Measurements from ENCODE around the gene TBC1D17. TPM values are rescaled to one million over a fixed set of nuclear protein-coding genes. Genes with fewer than 3 reads are reported as not detected.

The TBC1D17 gene
- total RNA-seq, 4 donors from 2014 or later = 15.6 to 24.9 (median 22.3) TPM

DNA sequence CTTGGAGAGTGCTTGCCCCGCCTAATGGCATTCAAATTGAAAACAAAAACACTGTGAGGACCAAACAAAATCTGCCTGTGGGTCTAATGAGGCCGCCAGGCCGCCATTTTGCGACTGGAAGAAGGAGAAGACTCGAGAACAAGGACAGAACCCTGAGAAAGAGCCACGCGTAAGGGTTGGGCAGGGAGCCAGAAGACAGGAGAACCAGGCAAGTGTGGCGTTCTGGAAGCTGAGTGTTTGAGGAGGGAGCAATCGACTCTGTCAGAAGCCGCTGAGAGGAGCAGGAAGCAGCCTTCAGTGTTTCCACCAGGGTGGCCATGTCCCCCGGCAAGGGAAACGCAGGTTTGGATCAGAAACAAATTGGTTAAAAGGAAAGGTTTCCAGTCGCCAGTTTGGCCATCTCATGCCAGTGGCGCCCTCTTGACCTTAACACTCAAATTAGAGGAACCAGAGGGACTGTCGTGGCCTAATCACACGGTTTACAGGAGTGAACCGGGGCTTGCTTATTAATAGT lies 36.7 kb upstream of the TBC1D17 start:
- ATAC-seq (ENCODE audit: low FRiP score) = no peak
- DNase-seq (ENCODE audit: low spot score) = no peak
- TF ChIP-seq CTCF (IDR thresholded peaks at IDR 0.05) = no peak

- ATAC-seq (ENCODE audit: low FRiP score) (no peak), DNase-seq (ENCODE audit: low spot score) (no peak)
- TF ChIP-seq CTCF (IDR thresholded peaks at IDR 0.05) = no peak
These were observed 34.2 kb upstream of the TBC1D17 start for GRCh38 chr19:49843265-49843664.

- DNase-seq (ENCODE audit: low spot score) (no peak), ATAC-seq (ENCODE audit: low FRiP score) (no peak)
- no peak for TF ChIP-seq CTCF (IDR thresholded peaks at IDR 0.05)
These were observed 33.1 kb upstream of the TBC1D17 start for GRCh38 chr19:49844138-49845095.

- no peak for ATAC-seq (ENCODE audit: low FRiP score)
These were observed 32.1 kb upstream of the TBC1D17 start for GRCh38 chr19:49845414-49845813.

DNA sequence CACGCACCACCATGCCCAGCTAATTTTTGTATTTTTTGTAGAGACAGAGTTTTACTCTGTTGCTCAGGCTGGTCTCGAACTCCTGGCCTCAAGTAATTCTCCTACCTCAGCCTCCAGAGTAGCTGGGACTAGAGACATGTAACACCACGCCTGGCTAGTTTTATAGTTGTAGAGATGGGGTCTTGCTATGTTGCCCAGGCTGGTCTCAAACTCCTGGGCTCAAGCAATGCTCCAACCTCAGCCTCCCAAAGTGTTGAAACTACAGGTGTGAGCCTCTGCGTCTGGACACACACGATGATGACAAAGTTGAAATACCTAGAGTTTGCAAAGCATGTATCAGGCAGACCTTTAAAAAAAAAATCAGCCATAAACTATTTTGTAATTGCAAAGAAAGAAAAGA lies 31.1 kb upstream of the TBC1D17 start:
- DNase-seq (ENCODE audit: low spot score) = no peak
- ATAC-seq (ENCODE audit: low FRiP score) = no peak
- TF ChIP-seq CTCF (IDR thresholded peaks at IDR 0.05) = no peak

More at GRCh38 chr19:49845414-49845813, 32.1 kb upstream of the TBC1D17 start:
- TF ChIP-seq CTCF (IDR thresholded peaks at IDR 0.05) = no peak
- no peak for DNase-seq (ENCODE audit: low spot score)

- no peak for TF ChIP-seq CTCF (IDR thresholded peaks at IDR 0.05)
- DNase-seq (ENCODE audit: low spot score) (no peak), ATAC-seq (ENCODE audit: low FRiP score) (no peak)
These were observed 29.5 kb upstream of the TBC1D17 start for GRCh38 chr19:49847731-49848696.
